BJ (cell line): Measurements from ENCODE around the gene MAP7. TPM values are rescaled to one million over a fixed set of nuclear protein-coding genes. Genes with fewer than 3 reads are reported as not detected.

Source experiments
- CTCF ChIA-PET: fragments of 350-600 bp; formaldehyde crosslinking; extraction: SDS; loops from one replicate; lab custom pipeline; 2021; ENCODE audit warnings: antibody characterized with exemption, inconsistent platforms; lab: Yijun Ruan, JAX
- POLR2A ChIA-PET: fragments of 300-600 bp; sonication (Branson Sonifier 250); formaldehyde crosslinking; extraction: SDS; loops from one replicate; lab custom pipeline; 2021; ENCODE audit warnings: antibody characterized with exemption; lab: Charles Lee
- DNase-seq: peaks from one replicate; pipeline ENCODE4 v3.0.0-alpha.2; 2011; ENCODE audit warnings: low read depth
- H3K27me3 ChIP-seq: 2 replicates; pipeline ENCODE4 v1.6.0; 2011; ENCODE audit warnings: low read length; ENCODE audit not compliant: control insufficient read depth, insufficient read depth
- H3K36me3 ChIP-seq: 2 replicates; pipeline ENCODE4 v1.5.1; 2011; ENCODE audit warnings: low read length; ENCODE audit not compliant: control insufficient read depth, insufficient read depth
- H3K4me3 ChIP-seq: 2 replicates; pipeline ENCODE4 v1.5.1; 2011; ENCODE audit warnings: low read depth, mild to moderate bottlenecking, control low read depth, low read length
- CTCF ChIP-seq: IDR thresholded peaks from 2 replicates; pipeline ENCODE4 v1.5.1; 2011; ENCODE audit warnings: low read depth, mild to moderate bottlenecking, control low read depth, inconsistent platforms, low read length, moderate library complexity; ENCODE audit not compliant: insufficient read depth
- polyA minus RNA-seq: library from RNA; depleted of rRNA, polyadenylated mRNA; stranded (reverse); fragments of >200 nt; gene quantifications from 2 replicates; pipeline ENCODE4 v1.2.3, GENCODE V29; 2011; rRNA and poly(A)+ RNA removed
- polyA plus RNA-seq: library from polyadenylated mRNA; depleted of rRNA; stranded (reverse); fragments of >200 nt; gene quantifications from 2 replicates; pipeline ENCODE4 v1.2.3, GENCODE V29; 2011; rRNA removed

MAP7 gene
- polyA plus RNA-seq (0.29 and 0.45 TPM in 2 replicates), polyA minus RNA-seq (0.19 TPM in 1 of 2 replicates, not detected in the other)

- Histone ChIP-seq H3K27me3 (peaks cover 3% of the 10 kb centered on the region), H3K36me3 (no peaks in the 10 kb centered on the region), H3K4me3 (peak within 1 kb of the TSS; percentile 69)
- ChIA-PET CTCF (interaction anchor here (0.6 to 1.8 kb wide), 22 partner anchors 8 to 275 kb away, joined by 3 to 19 read pairs (median 3); partner anchors contain the start of gene MAP3K5), POLR2A (no interaction called here)
- TF ChIP-seq CTCF: peak; percentile 54
- no peak for DNase-seq
These were observed at the start of gene MAP7 for GRCh38 chr6:136550330-136551071. MAP7 (minus strand) TSS chr6:136550422; CDS start chr6:136550408, 14 bp downstream.

GRCh38 chr6:136599329-136600011 is 49.2 kb upstream of the MAP7 start:
- DNase-seq: no peak
- Histone ChIP-seq H3K27me3 (no peaks in the 10 kb centered on the region), H3K36me3 (no peaks in the 10 kb centered on the region), H3K4me3 (no peak overlapping the region)
- CTCF ChIA-PET: interaction anchor here (1.2 kb wide), 1 partner anchor 16 kb away, joined by 3 read pairs; no protein-coding TSS in a partner anchor
- TF ChIP-seq CTCF: no peak
- POLR2A ChIA-PET: no interaction called here

GRCh38 chr6:136598048-136598447 is 47.8 kb upstream of the MAP7 start:
- Histone ChIP-seq H3K4me3 (no peak overlapping the region), H3K27me3 (no peaks in the 10 kb centered on the region), H3K36me3 (no peaks in the 10 kb centered on the region)
- no peak for TF ChIP-seq CTCF
- ChIA-PET CTCF (interaction anchor here (1.2 kb wide), 1 partner anchor 14 kb away, joined by 3 read pairs; no protein-coding TSS in a partner anchor), POLR2A (no interaction called here)
- DNase-seq: no peak

- no peak for TF ChIP-seq CTCF
- Histone ChIP-seq H3K4me3 (no peak overlapping the region), H3K36me3 (no peaks in the 10 kb centered on the region), H3K27me3 (no peaks in the 10 kb centered on the region)
- DNase-seq: no peak
- ChIA-PET CTCF (interaction anchor here (1.3 to 2.2 kb wide), 2 partner anchors 10 to 197 kb away, joined by 4 to 12 read pairs; partner anchors contain the start of gene MAP3K5), POLR2A (interaction anchor here (0.6 kb wide), 1 partner anchor 17 kb away, joined by 10 read pairs; no protein-coding TSS in a partner anchor)
These were observed 44.4 kb upstream of the MAP7 start for GRCh38 chr6:136594671-136595070.
